GM12878 (cell line): ENCODE measurements around the gene TASOR2. TPM values are rescaled to one million over a fixed set of nuclear protein-coding genes. Genes with fewer than 3 reads are reported as not detected.

Experiments used
- ATAC-seq: fragments of 200-7000 bp; cut with Tn5 transposase; 3 replicates; pipeline ENCODE4 v1.9.1; 2020; ENCODE audit warnings: mild to moderate bottlenecking, moderate library complexity
- BruUV-seq: library from RNA; stranded (reverse); fragments of 400-500 nt; replicated peaks from 2 replicates; lab custom pipeline; 2021; lab: Mats Ljungman, UMichigan
- CTCF ChIA-PET: fragments of 300-600 bp; sonication (Branson Sonifier 250); formaldehyde crosslinking; extraction: SDS; loops from one replicate; lab custom pipeline; 2021; ENCODE audit warnings: inconsistent platforms; lab: Yijun Ruan, JAX
- POLR2A ChIA-PET: fragments of 350-600 bp; formaldehyde crosslinking; extraction: SDS; loops from one replicate; lab custom pipeline; 2021; ENCODE audit warnings: inconsistent platforms; lab: Charles Lee
- RAD21 ChIA-PET: fragments of 300-600 bp; sonication (Branson Sonifier 250); formaldehyde crosslinking; loops from one replicate; lab custom pipeline; 2023; ENCODE audit warnings: antibody characterized with exemption; ENCODE audit not compliant: unreplicated experiment; lab: Charles Lee
- SMC1A ChIA-PET: fragments of 300-600 bp; sonication (Branson Sonifier 250); formaldehyde crosslinking; loops from one replicate; lab custom pipeline; 2023; ENCODE audit not compliant: unreplicated experiment, uncharacterized antibody; lab: Charles Lee
- DNase-seq: peaks from one replicate; pipeline ENCODE4 v3.0.0-alpha.2; 2011; ENCODE audit warnings: low read depth, low spot score
- FAIRE-seq: peaks from 3 replicates; lab custom pipeline; 2011; peaks lifted over from hg19 to GRCh38; lab: Jason Lieb, UNC
- H2AFZ ChIP-seq: 2 replicates; pipeline ENCODE4 v1.6.0; 2011; ENCODE audit warnings: low read depth, low read length, control low read depth; ENCODE audit not compliant: control insufficient read depth
- H3K27ac ChIP-seq: 2 replicates; pipeline ENCODE4 v1.5.1; 2011; ENCODE audit warnings: control low read depth; ENCODE audit not compliant: control insufficient read depth, insufficient read depth
- H3K27me3 ChIP-seq, 2 experiments: replicated peaks in 1 of 2; 2 replicates each; pipeline versions ENCODE4 v1.6.0 to v1.6.1; 2011; ENCODE audit warnings: low read length in 1 of 2; ENCODE audit not compliant: control insufficient read depth in 2 of 2, insufficient read depth in 2 of 2
- H3K36me3 ChIP-seq, 2 experiments: 2 replicates each; pipeline ENCODE4 v1.5.1; 2011; ENCODE audit warnings: low read length in 1 of 2; ENCODE audit not compliant: control insufficient read depth in 2 of 2, insufficient read depth in 2 of 2
- H3K4me1 ChIP-seq: 2 replicates; pipeline ENCODE4 v1.6.1; 2011; ENCODE audit warnings: mild to moderate bottlenecking, low read length, moderate library complexity, mixed read lengths; ENCODE audit not compliant: control insufficient read depth, insufficient read depth
- H3K4me2 ChIP-seq: 2 replicates; pipeline ENCODE4 v1.6.0; 2011; ENCODE audit warnings: control low read depth; ENCODE audit not compliant: control insufficient read depth, insufficient read depth
- H3K4me3 ChIP-seq: fragments of 200-600 bp; sonication (generic); 2 replicates; pipeline ENCODE4 v1.5.1; 2016
- H3K79me2 ChIP-seq: 2 replicates; pipeline ENCODE4 v1.6.0; 2011; ENCODE audit warnings: low read length; ENCODE audit not compliant: control insufficient read depth, insufficient read depth
- H3K9ac ChIP-seq: 2 replicates; pipeline ENCODE4 v1.8.0; 2011; ENCODE audit warnings: low read length, control low read depth, mixed read lengths; ENCODE audit not compliant: control insufficient read depth, insufficient read depth
- H3K9me3 ChIP-seq: replicated peaks from 3 replicates; pipeline ENCODE4 v1.5.1; 2011; ENCODE audit warnings: mild to moderate bottlenecking, low read length; ENCODE audit not compliant: control insufficient read depth, insufficient read depth
- H4K20me1 ChIP-seq: 2 replicates; pipeline ENCODE4 v1.6.0; 2011; ENCODE audit not compliant: control insufficient read depth, insufficient read depth
- EGR1 ChIP-seq, 2 experiments: IDR thresholded peaks; 1 replicate in 1 of 2; 2 replicates in 1 of 2; pipeline ENCODE4 v1.6.1; 2011 to 2012; ENCODE audit warnings: low read depth in 2 of 2, low read length in 2 of 2, borderline replicate concordance in 1 of 2, mild to moderate bottlenecking in 1 of 2, moderate library complexity in 1 of 2
- IRF4 ChIP-seq: IDR thresholded peaks from 2 replicates; pipeline ENCODE4 v1.6.1; 2011; ENCODE audit warnings: low read depth, low read length
- KDM1A ChIP-seq: fragments of 200-600 bp; sonication (generic); IDR thresholded peaks from 2 replicates; pipeline ENCODE4 v1.6.1; 2016; ENCODE audit warnings: borderline replicate concordance
- KLF5 ChIP-seq: fragments of 450-650 bp; IDR thresholded peaks from 2 replicates; pipeline ENCODE4 v1.6.1; 2014; ENCODE audit warnings: mild to moderate bottlenecking; ENCODE audit not compliant: partially characterized antibody
- TCF3 ChIP-seq: IDR thresholded peaks from 2 replicates; pipeline ENCODE4 v1.6.1; 2012; ENCODE audit warnings: low read depth, mild to moderate bottlenecking, low read length, borderline replicate concordance; ENCODE audit not compliant: insufficient read depth
- ZNF274 ChIP-seq: IDR thresholded peaks from one replicate; pipeline ENCODE4 v1.8.0; 2011; ENCODE audit not compliant: insufficient read length, insufficient read depth
- WGBS: methylation state at CpG from one replicate; pipeline ENCODE4 v1.1.6; 2016; ENCODE audit warnings: low lambda C conversion rate; ENCODE audit not compliant: insufficient replicate concordance, insufficient coverage; ENCODE audit errors: missing lambda C conversion rate; 5-methylcytosine and 5-hydroxymethylcytosine counted together
- in situ Hi-C: fragments of 300-500 bp; cut with MboI; formaldehyde crosslinking; loops from 9 replicates; pipeline ENCODE4 v1.14.3; 2018; ENCODE audit warnings: mixed read lengths
- intact Hi-C: fragments of 100-400 bp; cut with micrococcal nuclease; formaldehyde crosslinking; loops from one replicate; pipeline ENCODE4 v1.14.2; 2022; ENCODE audit not compliant: unreplicated experiment
- polyA plus RNA-seq, 11 experiments: library from polyadenylated mRNA; depleted of rRNA in 4 of 11; unstranded in 6 of 11; stranded (reverse) in 5 of 11; fragments of >200 nt; fragmentation: Nextera tagmentation in 4 of 11; fragmentation: Illumina TruSeq in 1 of 11; extraction: Ambion mirVana in 4 of 11; extraction: Trizol in 1 of 11; gene quantifications; 1 replicate in 1 of 11; 2 replicates in 10 of 11; pipeline versions ENCODE4 v1.2.1 to v1.2.3, GENCODE V29; 2011 to 2016; ENCODE audit warnings: inconsistent platforms in 2 of 11, missing spikeins in 2 of 11, low read depth in 1 of 11
- total RNA-seq, 4 experiments: library from RNA; depleted of rRNA in 3 of 4; stranded (reverse); fragments of >200 nt in 3 of 4; fragmentation: Illumina TruSeq in 1 of 4; extraction: Trizol in 1 of 4; gene quantifications; 2 replicates each; pipeline versions ENCODE4 v1.2.1 to v1.2.3, GENCODE V29; 2013 to 2021

Gene TASOR2
- total and polyA plus RNA-seq, 10 of the 15 experiments (the other 5 are each of a cell fraction or from before 2014, with no cell fraction given): 8.2 to 54.7 (median 31.0) TPM

DNA sequence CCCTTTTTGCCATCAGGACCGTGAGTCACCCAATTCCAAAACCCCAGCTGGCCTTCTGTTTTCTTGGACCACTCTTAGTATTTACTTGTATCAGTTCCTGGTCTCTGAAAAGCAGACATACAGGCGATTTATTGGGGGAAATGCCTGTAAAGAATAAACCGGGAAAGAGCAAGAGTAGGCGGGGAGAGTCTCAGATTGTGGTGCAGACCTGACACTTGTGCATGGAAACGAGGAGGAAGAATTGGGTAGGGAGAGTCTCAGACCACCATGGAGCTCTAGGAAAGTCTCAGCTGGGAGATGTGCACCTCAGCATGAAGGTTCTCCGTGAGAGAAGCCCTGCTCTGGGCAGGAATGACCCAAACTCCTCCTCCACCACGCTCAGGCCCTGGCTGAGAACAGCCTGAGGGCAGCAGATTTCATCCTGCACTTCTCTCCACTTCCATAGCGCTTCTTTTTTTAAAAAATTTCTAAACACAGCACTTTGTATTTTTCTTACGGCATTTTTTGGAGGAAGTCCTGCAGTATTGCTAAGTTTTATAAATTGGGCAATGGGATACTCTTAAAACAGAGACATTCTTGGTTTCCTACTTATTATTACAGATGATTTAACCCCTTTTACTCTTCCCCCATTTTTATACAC lies 6.1 kb upstream of the TASOR2 start:
- H3K27ac ChIP-seq: no peak overlapping the region
- no peaks in the 10 kb centered on the region for H3K4me1 ChIP-seq
- in situ Hi-C loops (no loop called here), intact Hi-C loops (no loop called here)
- H3K4me2 ChIP-seq: no peak overlapping the region
- peaks cover 0 to 3% of the 10 kb centered on the region in 2 experiments; a peak in 1 of 4 replicates for H3K27me3 ChIP-seq
- H2AFZ ChIP-seq: no peak overlapping the region
- FAIRE-seq: no peak
- DNase-seq: no peak
- H4K20me1 ChIP-seq: no peaks in the 10 kb centered on the region
- ChIA-PET SMC1A (interaction anchor here (0.8 kb wide), 1 partner anchor 196 kb away, joined by 3 read pairs; no protein-coding TSS in a partner anchor), CTCF (interaction anchor here (1.2 to 1.7 kb wide), 3 partner anchors 9 to 55 kb away, joined by 3 to 6 read pairs (median 4); no protein-coding TSS in a partner anchor), POLR2A (no interaction called here), RAD21 (interaction anchor here (1.1 kb wide), 1 partner anchor 15 kb away, joined by 3 read pairs; no protein-coding TSS in a partner anchor)
- WGBS: 21% methylated on average over 9 of the region's 9 CpGs
- no peaks in the 10 kb centered on the region for H3K79me2 ChIP-seq
- H3K36me3 ChIP-seq: no peaks in the 10 kb centered on the region
- no peaks in the 10 kb centered on the region; the same call in 2 of the 3 replicates for H3K9me3 ChIP-seq
- TF ChIP-seq EGR1 (IDR thresholded peaks at IDR 0.05; ENCODE audit: borderline replicate concordance in 1 of 2, low read depth in 2 of 2, low read length in 2 of 2) (no peak), ZNF274 (no peak), KDM1A (no peak), IRF4 (no peak), TCF3 (no peak), KLF5 (no peak)
- H3K9ac ChIP-seq: no peak overlapping the region
- BruUV-seq: no TSS peak
- H3K4me3 ChIP-seq: no peak overlapping the region
- ATAC-seq: no peak
